ENCODE data around the gene LRRC4C. TPM values are rescaled to one million over a fixed set of nuclear protein-coding genes. Genes with fewer than 3 reads are reported as not detected.

Gene LRRC4C
- total RNA-seq = not detected in 2 replicates

- H3K9me3 Mint-ChIP-seq = no peaks in the 10 kb centered on the region
These were observed at the start of gene LRRC4C for GRCh38 chr11:41459465-41460401. Gene LRRC4C (minus strand): TSS chr11:41459652.

GRCh38 chr11:41508121-41508520, 48.7 kb upstream of the LRRC4C start:
- Mint-ChIP-seq H3K27me3 (ENCODE audit: low read depth) (no peaks in the 10 kb centered on the region), H3K9me3 (peaks cover 20% of the 10 kb centered on the region), H3K27ac (no peak overlapping the region), H3K4me3 (ENCODE audit: low read depth) (no peak overlapping the region), H3K36me3 (ENCODE audit: low read depth) (no peaks in the 10 kb centered on the region), H3K4me1 (ENCODE audit: low read depth) (no peaks in the 10 kb centered on the region)
- intact Hi-C loops (cut with micrococcal nuclease) = no loop called here
- no peak for DNase-seq (ENCODE audit: low spot score)

More at GRCh38 chr11:41459465-41460401, at the start of gene LRRC4C:
- H3K4me3 Mint-ChIP-seq (ENCODE audit: low read depth) = no peak within 1 kb of the TSS
- intact Hi-C loops (cut with micrococcal nuclease) = loop anchor here (5.0 to 10.0 kb wide), 2 partner anchors 1065 to 1823 kb away; no protein-coding TSS in a partner anchor
- no peaks in the 10 kb centered on the region for H3K27me3 Mint-ChIP-seq (ENCODE audit: low read depth)
- H3K27ac Mint-ChIP-seq = no peak within 1 kb of the TSS
- no peak for DNase-seq (ENCODE audit: low spot score)
- H3K36me3 Mint-ChIP-seq (ENCODE audit: low read depth) = no peaks in the 10 kb centered on the region
- no peaks in the 10 kb centered on the region for H3K4me1 Mint-ChIP-seq (ENCODE audit: low read depth)

- no peak overlapping the region for H3K4me3 Mint-ChIP-seq (ENCODE audit: low read depth)
- no peaks in the 10 kb centered on the region for H3K36me3 Mint-ChIP-seq (ENCODE audit: low read depth)
- peaks cover 22% of the 10 kb centered on the region for H3K9me3 Mint-ChIP-seq
- no peak for DNase-seq (ENCODE audit: low spot score)
- H3K27ac Mint-ChIP-seq = no peak overlapping the region
- H3K27me3 Mint-ChIP-seq (ENCODE audit: low read depth) = no peaks in the 10 kb centered on the region
- intact Hi-C loops (cut with micrococcal nuclease) = no loop called here
- no peaks in the 10 kb centered on the region for H3K4me1 Mint-ChIP-seq (ENCODE audit: low read depth)
These were observed 40.0 kb upstream of the LRRC4C start for GRCh38 chr11:41499429-41499828.

DNA sequence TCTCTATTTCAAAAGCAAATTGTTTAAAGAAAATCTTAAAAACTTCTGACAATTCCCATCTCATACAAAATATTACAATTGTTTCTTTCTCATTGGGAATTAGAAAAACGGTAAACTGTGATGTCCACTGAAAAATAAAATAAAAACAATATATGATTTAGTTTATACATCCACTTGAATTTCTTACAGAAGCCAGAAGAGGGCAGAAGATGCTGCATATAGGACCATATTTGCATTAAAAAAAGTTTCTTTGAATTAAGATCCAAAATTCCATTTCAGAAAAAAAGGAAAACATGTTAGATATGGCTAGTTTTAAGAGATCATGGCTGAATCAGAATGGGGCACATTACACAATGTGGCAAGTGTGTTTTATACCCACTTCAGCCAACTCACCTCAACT, 39.3 kb upstream of the LRRC4C start:
- Mint-ChIP-seq H3K27me3 (ENCODE audit: low read depth) (no peaks in the 10 kb centered on the region), H3K36me3 (ENCODE audit: low read depth) (no peaks in the 10 kb centered on the region), H3K9me3 (peaks cover 18% of the 10 kb centered on the region), H3K27ac (no peak overlapping the region), H3K4me1 (ENCODE audit: low read depth) (no peaks in the 10 kb centered on the region), H3K4me3 (ENCODE audit: low read depth) (no peak overlapping the region)
- intact Hi-C loops (cut with micrococcal nuclease) = no loop called here
- DNase-seq (ENCODE audit: low spot score) = no peak

DNA sequence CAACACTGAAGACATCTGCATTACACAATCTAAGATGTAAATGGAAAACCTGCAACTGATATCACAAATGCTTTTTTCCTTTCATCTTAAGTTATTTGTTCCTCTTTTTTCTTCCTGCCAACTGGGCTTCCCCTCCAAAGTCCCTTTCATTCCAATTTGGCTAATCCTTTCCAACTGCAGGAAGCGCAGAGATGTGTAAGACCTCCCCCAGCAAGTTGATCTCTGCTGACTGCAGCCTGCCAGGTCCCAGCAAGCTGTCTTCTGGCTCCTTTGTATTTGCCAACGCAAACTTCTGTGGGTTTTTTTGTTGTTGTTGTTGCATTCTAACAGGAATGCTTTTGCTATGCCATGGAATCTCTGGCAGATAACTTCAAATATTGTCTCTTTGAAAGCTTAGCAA, 38.5 kb upstream of the LRRC4C start:
- Mint-ChIP-seq H3K27ac (no peak overlapping the region), H3K4me1 (ENCODE audit: low read depth) (no peaks in the 10 kb centered on the region), H3K27me3 (ENCODE audit: low read depth) (no peaks in the 10 kb centered on the region), H3K4me3 (ENCODE audit: low read depth) (no peak overlapping the region), H3K36me3 (ENCODE audit: low read depth) (no peaks in the 10 kb centered on the region), H3K9me3 (peaks cover 18% of the 10 kb centered on the region)
- intact Hi-C loops (cut with micrococcal nuclease) = no loop called here
- DNase-seq (ENCODE audit: low spot score) = no peak

- Mint-ChIP-seq H3K27ac (no peak overlapping the region), H3K27me3 (ENCODE audit: low read depth) (no peaks in the 10 kb centered on the region), H3K4me3 (ENCODE audit: low read depth) (no peak overlapping the region), H3K9me3 (peaks cover 18% of the 10 kb centered on the region), H3K4me1 (ENCODE audit: low read depth) (no peaks in the 10 kb centered on the region), H3K36me3 (ENCODE audit: low read depth) (no peaks in the 10 kb centered on the region)
- intact Hi-C loops (cut with micrococcal nuclease) = no loop called here
- no peak for DNase-seq (ENCODE audit: low spot score)
These were observed 35.3 kb upstream of the LRRC4C start for GRCh38 chr11:41494716-41495115.

GRCh38 chr11:41486424-41486823, 27.0 kb upstream of the LRRC4C start:
- no peaks in the 10 kb centered on the region for H3K4me1 Mint-ChIP-seq (ENCODE audit: low read depth)
- peaks cover 33% of the 10 kb centered on the region for H3K9me3 Mint-ChIP-seq
- no peaks in the 10 kb centered on the region for H3K27me3 Mint-ChIP-seq (ENCODE audit: low read depth)
- H3K36me3 Mint-ChIP-seq (ENCODE audit: low read depth) = no peaks in the 10 kb centered on the region
- H3K4me3 Mint-ChIP-seq (ENCODE audit: low read depth) = no peak overlapping the region
- no peak for DNase-seq (ENCODE audit: low spot score)
- intact Hi-C loops (cut with micrococcal nuclease) = no loop called here
- no peak overlapping the region for H3K27ac Mint-ChIP-seq

GRCh38 chr11:41483956-41484355, 24.5 kb upstream of the LRRC4C start:
- DNase-seq (ENCODE audit: low spot score) = no peak

GRCh38 chr11:41479179-41479578, 19.7 kb upstream of the LRRC4C start:
- Mint-ChIP-seq H3K4me3 (ENCODE audit: low read depth) (no peak overlapping the region), H3K27me3 (ENCODE audit: low read depth) (no peaks in the 10 kb centered on the region), H3K9me3 (peaks cover 23% of the 10 kb centered on the region), H3K36me3 (ENCODE audit: low read depth) (no peaks in the 10 kb centered on the region), H3K4me1 (ENCODE audit: low read depth) (no peaks in the 10 kb centered on the region), H3K27ac (no peak overlapping the region)
- intact Hi-C loops (cut with micrococcal nuclease) = no loop called here
- DNase-seq (ENCODE audit: low spot score) = no peak

More at GRCh38 chr11:41483956-41484355, 24.5 kb upstream of the LRRC4C start:
- Mint-ChIP-seq H3K36me3 (ENCODE audit: low read depth) (no peaks in the 10 kb centered on the region), H3K27me3 (ENCODE audit: low read depth) (no peaks in the 10 kb centered on the region), H3K4me1 (ENCODE audit: low read depth) (no peaks in the 10 kb centered on the region), H3K4me3 (ENCODE audit: low read depth) (no peak overlapping the region), H3K9me3 (peaks cover 12% of the 10 kb centered on the region), H3K27ac (no peak overlapping the region)
- intact Hi-C loops (cut with micrococcal nuclease) = no loop called here

DNA sequence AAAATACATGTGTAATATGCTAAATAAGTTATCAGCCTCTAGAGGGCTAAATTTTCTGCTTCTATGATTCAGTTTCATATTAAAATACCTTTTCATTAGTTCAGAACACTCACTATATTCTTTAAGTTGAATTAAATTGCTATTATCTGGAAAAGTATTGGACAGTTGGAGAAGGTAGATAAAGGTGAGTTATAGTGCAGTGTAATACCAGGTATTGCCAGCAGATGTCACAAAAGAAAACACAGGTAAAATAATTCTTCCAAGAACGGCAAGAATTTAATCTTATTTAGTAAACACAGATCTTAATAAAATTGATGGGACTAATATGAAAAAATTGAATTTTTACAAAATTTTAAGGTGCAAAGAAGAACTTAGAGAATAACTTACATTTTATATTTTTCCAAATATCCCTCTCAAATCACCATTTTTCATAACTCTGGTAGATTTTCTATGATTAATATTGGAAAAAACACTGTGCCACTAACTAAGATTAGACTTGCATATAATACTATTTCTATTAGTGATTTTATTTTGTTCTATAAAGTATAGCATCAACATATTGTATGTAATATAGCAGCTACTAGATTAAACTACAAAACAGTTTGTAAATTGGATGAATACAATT, 1.7 kb upstream of the LRRC4C start:
- Mint-ChIP-seq H3K36me3 (ENCODE audit: low read depth) (no peaks in the 10 kb centered on the region), H3K27ac (no peak overlapping the region), H3K27me3 (ENCODE audit: low read depth) (no peaks in the 10 kb centered on the region), H3K9me3 (no peaks in the 10 kb centered on the region), H3K4me3 (ENCODE audit: low read depth) (no peak overlapping the region), H3K4me1 (ENCODE audit: low read depth) (no peaks in the 10 kb centered on the region)
- no peak for DNase-seq (ENCODE audit: low spot score)
- intact Hi-C loops (cut with micrococcal nuclease) = loop anchor here (5.0 to 10.0 kb wide), 2 partner anchors 1064 to 1821 kb away; no protein-coding TSS in a partner anchor

- no peaks in the 10 kb centered on the region for H3K27me3 Mint-ChIP-seq (ENCODE audit: low read depth)
- H3K36me3 Mint-ChIP-seq (ENCODE audit: low read depth) = no peaks in the 10 kb centered on the region
- intact Hi-C loops (cut with micrococcal nuclease) = no loop called here
- no peaks in the 10 kb centered on the region for H3K4me1 Mint-ChIP-seq (ENCODE audit: low read depth)
- H3K4me3 Mint-ChIP-seq (ENCODE audit: low read depth) = no peak overlapping the region
- H3K27ac Mint-ChIP-seq = no peak overlapping the region
- DNase-seq (ENCODE audit: low spot score) = no peak
- no peaks in the 10 kb centered on the region for H3K9me3 Mint-ChIP-seq
These were observed 811 bp downstream of the LRRC4C start for GRCh38 chr11:41458641-41459040.

DNA sequence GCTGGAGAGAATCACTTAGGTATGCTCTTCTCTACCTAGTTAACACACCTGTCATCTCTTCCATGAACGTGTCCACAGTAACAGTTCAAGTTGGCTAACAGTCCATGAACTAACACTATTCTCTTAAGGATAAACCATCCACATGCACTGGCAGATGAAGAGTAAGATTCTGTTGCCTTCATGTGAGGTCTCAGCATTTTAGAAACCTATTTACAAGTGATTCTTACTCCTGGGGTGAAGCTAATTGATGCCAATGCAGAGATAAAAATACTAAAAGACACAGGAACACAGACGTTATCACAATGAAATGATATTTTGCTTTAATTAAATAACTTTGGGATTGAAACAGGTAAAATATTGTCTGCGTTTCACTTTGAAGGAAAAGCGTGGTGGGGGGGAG, 1.3 kb downstream of the LRRC4C start:
- H3K36me3 Mint-ChIP-seq (ENCODE audit: low read depth) = no peaks in the 10 kb centered on the region
- intact Hi-C loops (cut with micrococcal nuclease) = no loop called here
- H3K4me1 Mint-ChIP-seq (ENCODE audit: low read depth) = no peaks in the 10 kb centered on the region
- no peaks in the 10 kb centered on the region for H3K9me3 Mint-ChIP-seq
- H3K27ac Mint-ChIP-seq = no peak overlapping the region
- no peaks in the 10 kb centered on the region for H3K27me3 Mint-ChIP-seq (ENCODE audit: low read depth)
- no peak overlapping the region for H3K4me3 Mint-ChIP-seq (ENCODE audit: low read depth)
- DNase-seq (ENCODE audit: low spot score) = no peak
